ENCODE results near the gene MCAM.

MCAM gene, protein sequence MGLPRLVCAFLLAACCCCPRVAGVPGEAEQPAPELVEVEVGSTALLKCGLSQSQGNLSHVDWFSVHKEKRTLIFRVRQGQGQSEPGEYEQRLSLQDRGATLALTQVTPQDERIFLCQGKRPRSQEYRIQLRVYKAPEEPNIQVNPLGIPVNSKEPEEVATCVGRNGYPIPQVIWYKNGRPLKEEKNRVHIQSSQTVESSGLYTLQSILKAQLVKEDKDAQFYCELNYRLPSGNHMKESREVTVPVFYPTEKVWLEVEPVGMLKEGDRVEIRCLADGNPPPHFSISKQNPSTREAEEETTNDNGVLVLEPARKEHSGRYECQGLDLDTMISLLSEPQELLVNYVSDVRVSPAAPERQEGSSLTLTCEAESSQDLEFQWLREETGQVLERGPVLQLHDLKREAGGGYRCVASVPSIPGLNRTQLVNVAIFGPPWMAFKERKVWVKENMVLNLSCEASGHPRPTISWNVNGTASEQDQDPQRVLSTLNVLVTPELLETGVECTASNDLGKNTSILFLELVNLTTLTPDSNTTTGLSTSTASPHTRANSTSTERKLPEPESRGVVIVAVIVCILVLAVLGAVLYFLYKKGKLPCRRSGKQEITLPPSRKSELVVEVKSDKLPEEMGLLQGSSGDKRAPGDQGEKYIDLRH

DNA sequence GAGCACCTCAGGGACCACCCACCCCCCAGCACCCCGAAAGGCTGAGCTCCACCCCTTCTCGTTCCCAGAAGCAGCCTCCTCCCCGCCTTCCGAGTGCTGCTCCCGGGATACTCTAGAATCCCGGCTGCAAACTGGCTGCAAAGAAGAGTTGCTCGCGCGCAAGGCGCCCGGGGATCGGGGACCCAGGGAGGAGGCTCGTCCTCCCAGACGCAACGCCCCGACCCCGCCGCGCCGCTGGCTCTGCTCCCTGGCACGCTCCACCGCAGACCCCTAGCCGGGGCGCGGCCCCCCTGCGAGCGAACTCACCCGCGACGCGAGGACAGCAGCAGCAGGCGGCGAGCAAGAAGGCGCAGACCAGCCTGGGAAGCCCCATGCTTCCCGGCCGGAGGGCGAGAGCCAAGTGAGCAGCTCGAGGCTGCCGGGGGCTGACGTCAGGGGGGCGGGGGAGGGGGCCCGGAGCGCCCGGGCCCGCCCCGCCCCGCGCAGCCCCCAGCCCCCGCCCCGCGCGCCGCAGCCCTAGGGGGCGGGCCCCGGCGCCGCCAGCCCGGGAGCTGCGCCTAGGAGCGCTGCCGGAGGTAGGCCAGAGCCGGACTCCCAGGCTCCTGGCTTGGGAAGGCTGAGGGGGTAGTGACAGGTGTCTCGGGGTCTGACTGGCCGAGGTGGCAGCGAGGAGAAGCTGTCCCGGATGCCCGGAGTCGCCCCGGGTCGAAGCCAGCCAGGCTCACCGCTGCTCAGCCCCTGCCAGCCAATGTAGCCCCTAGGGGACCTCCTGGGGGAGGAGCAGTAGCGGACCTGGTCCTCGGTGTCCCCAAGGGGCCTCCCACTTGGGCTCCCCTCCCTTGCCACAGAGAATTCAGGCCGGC is at the start of gene MCAM:
Gene MCAM (minus strand): TSS at position 402 of the 863 bp plus-strand sequence. CDS start 29 bp downstream, at position 373.
- no peak for DNase-seq (ENCODE audit: low read depth)

DNA sequence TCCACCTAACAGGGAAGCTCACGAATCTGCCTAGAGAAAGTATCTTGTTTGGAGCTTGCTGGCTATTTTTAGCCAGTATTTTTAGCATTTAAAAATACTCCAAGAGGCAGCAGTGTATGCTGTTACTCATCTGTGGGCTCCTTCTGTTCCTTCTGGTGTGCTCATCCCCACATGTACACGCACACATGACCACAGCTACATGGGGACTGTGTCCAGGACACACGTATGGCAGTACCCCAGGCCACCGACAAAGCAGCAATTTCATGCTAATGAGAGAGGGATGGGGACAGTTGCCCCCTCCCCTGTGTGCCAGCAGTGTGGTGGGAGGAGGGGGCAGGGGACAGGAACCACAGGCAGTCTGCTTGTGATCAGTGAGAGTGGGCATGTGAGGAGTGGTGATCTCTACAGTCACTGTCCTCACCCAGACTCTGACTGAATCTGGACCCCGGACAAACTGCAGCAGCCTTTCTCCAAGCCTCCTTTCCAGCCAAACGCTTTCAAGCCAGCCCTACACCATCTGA is 48.2 kb upstream of the MCAM start:
- no peak for DNase-seq (ENCODE audit: low read depth)

DNA sequence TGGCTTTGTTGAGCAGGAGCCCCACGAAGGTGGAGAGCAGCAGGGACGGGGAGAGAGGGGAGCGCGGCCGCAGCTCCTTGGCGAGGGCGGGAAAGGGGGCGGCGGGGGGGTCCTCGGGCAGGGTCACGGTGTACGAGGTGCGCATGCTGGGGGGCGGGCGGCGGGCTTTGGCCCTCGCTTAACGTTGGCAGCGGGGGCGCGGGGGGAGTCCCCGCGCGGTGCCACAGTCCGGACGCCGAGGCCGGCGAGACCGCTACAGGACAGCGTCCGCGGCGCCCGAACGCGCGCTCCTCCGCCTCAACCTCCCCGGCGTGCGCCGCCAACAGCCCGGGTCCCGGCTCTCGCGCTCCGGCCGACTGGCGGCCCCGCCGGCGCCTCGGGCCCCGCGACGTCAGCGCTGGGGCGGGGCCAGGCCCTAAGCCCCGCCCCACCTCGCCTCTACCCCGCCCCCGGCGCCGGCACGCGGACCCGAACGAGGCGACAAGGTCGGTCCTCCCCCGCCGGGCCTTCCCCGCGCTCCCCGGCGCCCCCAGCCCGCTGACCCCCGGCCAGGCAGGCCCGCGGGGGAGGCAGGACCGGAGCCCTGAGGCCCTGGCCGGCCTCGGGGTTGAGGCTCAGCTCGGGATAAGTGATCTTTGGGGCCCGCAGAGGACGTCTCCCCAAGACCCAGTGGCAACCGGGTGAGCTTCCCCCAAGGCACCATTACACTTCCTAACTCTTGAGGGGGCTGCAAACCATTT is 47.1 kb upstream of the MCAM start:
- DNase-seq (ENCODE audit: low read depth), result peak; percentile 37

DNA sequence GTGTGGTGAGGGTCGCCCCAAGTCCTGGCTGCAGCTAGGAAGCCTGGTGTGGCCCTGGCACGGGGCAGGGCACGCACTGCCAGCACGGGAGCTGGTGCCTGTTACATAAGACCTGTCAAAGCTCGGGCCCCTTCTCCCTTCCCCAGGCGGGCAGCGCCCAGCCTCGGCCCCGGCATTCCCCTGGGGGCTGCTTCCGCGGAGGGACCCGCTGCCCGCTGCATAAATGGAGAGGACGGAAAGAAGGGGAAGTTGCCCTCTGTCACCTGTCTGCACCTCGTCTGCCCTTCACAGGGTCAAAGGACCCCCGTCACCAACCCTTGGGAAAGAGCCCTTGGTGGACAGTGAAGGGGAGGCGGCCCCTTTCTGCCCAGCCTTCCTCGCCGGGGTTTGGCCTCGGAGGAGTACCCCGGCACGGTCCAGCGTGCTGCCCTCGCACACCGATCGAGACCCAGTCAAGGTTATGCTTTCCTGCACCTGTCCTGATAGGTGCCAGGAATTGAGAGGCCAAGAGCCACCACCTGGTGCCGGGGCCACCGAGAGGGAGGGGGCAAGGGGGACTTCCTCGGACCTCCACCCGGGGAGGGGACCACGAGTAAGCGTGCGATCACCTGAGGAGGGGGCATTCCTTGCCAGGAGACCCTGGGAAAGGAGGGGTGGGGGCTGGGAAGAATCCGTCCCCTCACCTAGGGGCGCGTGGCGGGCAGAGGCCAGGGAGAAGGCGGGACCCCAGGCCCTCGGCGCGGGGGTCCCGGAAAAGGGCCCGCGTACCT is 46.3 kb upstream of the MCAM start:
- DNase-seq (ENCODE audit: low read depth), result no peak

DNA sequence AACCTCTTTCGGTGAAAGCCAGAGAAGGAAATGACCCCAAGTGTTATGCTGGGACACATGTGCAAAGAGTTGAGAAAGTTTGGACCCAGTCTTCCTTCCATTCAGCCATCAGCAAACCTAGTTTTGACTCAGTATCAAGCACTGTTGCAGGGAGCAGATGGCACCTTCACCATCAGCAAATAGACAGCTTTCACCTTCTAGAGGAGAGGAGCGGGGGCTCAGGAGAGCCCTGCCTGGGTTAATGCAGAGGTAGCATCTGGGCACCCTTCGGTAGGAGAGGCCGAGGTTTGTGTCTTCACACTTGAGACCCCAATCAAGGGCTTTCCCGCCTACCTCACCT is 45.8 kb upstream of the MCAM start:
- no peak for DNase-seq (ENCODE audit: low read depth)

DNA sequence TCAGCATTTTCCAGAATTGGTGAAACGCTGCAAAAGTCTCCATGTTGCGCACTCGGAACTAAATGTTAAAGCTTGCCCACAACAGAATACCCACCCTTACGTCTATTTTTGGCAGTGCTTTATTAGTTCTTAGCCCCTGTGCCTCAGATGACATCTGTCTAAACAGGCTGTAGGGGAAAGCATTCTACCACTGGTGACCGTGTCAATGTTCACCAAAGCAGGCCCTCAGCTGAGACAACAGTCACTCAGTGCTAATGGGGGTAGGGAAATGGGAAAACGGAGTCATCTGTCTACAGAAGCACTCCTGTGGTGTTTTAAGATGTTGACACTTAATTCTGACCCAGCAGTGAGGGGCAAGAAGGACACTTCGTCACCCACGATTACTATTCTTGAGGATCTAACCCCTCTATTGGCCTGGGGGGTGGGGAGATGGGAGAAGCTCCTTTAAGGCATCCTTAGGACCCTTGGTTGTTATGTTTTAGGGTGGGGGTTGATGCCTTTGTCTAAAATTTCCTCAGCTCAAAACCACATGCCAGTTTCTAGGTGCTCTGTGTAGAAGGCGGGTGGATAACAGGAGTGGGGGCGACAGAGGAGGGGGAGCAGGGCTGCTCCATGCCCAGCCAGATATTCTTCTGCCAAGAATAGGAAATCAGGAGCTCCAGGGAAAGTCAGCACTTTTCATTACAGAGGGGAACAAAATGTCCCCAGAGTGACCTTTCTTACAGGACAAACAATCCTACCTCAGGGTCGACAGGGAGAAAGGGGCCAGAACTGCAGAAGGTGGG is 45.2 kb upstream of the MCAM start:
- DNase-seq (ENCODE audit: low read depth), result no peak

DNA sequence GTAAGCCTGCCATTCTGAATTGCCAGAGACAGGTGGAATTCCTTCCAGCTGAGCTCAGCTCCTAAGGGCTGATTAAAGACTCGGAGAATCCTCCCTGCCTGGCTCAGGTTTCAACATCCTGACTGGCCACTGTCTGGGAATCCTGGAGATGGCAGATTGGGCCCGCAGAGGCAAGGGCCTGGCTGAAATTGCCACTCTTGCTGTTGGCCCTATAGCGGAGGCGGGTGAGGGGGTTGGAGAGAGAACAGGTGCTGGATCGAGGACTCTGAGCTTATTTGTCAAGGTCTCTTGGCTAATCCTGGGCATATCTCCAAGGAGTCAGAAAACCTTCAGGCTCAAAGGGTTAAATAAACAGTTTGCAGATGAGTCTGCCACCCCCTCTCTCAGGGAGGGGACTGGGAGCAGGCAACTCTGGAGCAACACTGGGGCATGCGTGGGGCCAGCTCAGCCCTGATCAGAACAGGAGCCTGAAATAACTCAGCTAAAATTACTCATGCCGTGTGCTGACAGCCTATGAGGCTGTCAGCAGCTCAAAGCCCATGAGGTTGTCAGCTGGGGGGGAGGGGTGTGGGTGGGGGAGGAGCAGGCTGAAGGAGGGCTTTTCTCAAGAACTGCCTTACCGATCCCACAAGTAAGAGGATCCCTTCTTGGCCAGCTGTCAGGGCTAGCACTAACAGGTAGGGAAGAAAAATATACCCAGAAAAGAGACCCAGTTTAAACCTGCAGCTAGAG is 44.3 kb upstream of the MCAM start:
- DNase-seq (ENCODE audit: low read depth), result no peak

DNA sequence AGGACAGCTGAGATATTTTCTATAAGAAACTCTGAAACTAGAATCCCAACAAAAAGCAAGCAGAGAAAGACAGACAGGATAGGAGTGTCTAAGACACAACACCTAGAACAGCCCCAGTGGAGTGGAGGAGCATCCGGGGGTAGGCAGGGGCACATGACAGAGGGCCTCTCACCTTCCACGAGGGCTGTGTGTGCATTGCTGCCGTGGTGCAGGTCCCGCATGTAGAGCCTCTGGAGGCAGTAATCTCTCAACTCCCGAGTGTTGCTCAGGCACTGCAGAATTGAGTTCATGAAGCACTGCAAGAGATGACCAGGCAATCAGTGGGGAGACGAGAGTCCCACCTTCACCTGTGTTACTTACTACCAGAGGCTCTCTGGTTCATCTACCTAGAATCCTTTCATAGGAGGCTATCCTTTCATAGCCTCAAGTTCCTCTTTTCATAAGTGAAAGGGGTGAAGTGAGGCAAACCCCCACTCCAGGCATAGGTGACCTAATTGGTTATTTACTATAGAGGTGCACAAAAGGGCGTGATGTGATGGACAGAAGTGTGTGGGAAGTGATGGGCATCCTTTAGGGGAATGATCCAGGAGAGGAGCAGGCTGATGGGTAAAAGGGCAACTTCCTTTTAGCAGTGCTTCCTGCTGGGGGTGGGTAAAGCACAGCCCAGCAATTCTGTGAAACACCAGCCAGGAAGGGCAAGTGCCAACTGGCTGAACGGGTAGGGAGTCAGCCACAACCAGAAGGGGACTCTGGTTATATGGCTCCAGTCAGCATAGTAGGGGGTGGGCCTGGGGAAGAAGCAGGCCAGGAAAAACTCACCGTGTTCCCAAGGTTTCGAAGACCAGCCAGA is 42.7 kb upstream of the MCAM start:
- no peak for DNase-seq (ENCODE audit: low read depth)

DNA sequence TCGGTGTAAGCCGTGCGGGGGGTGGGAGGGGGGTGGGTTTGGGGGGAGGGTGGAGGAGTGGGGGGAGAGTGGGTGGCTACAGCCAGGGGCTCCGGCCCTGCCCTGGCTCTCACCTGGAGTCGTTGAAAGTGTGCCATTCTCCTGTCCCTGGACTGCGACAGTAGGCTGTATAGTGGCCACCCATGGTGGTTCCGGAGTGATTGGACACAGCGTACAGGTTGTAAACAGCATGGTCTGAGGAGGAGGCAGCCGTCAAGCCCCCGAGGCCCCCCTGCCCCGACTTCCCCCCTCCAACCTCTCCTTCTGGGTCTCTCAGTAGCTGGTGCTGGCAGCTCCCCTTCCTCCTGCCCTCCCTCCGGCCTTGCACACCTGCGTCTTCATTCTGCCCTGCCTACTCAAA is 40.1 kb upstream of the MCAM start:
- DNase-seq (ENCODE audit: low read depth), result no peak

DNA sequence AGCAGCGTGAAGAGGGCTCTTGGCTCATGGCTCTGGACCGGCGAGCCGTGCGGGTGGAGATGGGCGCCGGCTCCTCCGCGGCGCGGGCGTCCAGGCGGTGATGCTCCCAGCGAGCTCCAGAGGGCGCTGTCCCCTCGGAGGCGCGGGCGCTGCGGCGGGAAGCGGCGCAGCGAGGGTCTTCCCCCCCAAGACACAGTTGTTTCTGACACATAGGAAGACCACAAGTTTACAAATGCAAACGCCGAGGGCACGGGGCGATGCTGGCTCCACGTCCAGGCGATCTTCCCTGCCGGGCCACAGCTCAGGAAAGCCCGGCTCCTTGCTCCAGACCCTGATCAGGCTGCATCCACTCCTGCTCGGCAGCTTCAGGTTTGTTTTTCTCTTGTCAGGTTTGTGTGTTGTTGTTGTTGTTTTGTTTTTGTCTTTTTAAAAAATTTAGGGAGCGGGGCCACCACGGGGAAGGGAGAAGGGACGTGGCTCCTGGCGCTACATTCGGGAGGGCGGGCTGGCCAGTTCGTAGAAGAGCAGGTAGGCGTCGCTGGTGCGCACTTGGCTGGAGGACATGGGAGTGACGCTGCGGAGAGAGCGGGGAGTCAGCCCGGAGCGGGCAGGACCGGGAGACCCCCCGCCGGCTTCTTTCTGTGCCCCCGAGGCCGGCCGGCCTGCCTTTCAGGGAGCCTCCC is 39.6 kb upstream of the MCAM start:
- DNase-seq (ENCODE audit: low read depth), result peak; percentile 51

DNA sequence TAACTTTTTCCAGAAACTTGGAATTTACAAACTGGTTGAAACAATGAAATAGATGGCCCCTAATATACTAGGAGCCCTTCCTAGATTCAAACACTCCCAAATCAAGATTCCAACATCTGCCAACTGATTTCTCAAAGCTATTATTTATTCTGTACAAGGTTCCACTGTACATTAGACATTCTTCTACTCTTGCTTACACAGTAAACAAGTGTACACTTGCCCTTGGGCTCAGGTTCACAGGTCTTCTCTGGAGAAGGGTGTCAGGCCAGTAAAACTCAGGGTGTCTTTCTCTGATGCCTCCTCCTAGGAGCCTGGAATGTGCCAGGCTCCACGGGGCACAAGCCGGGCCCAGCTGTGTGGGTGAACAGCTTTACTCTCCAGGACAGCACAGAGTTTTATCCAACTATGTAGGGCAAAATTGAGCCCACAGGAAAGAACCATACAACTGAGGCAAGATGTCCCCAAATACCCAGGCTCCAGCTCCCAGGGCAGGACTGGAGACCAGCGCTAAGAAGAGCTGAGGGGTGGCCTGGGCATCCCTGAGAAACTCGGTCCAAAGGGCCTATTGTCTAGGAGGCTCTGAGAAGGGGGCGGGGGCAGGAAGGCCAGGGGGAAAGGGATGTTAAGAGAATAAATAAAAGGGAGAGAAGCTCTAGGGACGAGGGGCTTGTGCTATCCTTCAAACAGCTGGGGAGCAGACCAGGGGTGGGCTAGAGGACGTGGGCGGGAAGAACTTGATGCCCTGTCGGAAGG is 38.3 kb upstream of the MCAM start:
- DNase-seq (ENCODE audit: low read depth), result no peak

DNA sequence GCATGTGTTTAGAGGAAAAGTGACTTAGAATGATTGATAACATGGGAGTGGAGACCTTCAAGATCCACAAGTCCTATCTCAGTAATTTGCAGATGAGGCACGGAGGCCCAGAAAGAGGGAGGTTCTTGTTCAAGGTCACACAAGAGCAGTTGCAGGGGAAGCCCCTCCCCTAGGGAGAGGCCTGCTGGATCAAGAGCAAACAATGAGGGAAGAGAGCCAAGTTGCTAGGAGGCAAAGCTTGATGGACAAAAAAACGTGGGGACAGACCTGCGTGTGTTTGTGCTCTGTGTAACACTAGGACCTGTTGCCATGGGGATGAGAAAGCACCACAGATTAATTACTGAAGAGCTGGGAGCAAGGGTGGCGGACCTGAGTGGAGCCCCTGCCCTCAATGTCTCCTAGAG is 35.9 kb upstream of the MCAM start:
- DNase-seq (ENCODE audit: low read depth), result no peak

DNA sequence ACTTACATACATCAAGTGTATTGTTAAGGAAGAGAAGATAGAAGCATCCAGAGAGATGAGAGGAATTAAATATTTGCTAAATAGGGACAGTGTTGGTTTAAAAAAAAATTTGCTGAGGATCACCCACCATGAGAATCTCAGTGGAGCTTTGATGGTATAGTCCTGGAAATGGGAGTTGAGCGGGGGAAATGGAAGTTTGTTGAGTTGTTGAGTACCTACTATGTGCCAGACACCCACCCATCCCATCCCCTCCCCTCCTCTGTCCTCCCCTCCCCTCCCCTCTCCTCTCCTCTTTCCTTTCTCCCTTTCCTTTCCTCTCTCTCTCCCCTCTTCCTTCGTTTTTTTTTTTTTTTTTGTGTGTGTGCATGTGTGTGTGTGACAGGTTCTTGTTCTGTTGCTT is 34.3 kb upstream of the MCAM start:
- no peak for DNase-seq (ENCODE audit: low read depth)

DNA sequence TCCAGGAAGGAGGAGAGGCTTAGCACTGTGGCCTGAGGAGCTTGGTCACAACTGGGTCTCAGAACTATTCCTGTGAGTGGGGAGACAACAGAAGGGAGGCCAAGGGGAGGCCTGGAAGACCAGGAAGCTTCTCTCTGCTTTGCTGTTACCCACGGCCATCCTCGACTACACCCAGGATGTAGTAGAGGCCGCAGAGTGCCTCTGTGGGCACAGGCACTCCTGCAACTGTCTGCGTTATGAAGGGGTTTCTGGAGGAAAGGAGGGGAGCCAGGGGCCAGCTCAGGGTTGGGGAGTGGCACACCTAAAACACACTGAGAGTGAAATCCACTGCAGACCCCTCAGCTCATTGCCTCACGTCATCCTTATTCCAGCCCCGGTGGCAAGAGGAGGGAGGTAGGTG is 33.4 kb upstream of the MCAM start:
- DNase-seq (ENCODE audit: low read depth), result no peak

DNA sequence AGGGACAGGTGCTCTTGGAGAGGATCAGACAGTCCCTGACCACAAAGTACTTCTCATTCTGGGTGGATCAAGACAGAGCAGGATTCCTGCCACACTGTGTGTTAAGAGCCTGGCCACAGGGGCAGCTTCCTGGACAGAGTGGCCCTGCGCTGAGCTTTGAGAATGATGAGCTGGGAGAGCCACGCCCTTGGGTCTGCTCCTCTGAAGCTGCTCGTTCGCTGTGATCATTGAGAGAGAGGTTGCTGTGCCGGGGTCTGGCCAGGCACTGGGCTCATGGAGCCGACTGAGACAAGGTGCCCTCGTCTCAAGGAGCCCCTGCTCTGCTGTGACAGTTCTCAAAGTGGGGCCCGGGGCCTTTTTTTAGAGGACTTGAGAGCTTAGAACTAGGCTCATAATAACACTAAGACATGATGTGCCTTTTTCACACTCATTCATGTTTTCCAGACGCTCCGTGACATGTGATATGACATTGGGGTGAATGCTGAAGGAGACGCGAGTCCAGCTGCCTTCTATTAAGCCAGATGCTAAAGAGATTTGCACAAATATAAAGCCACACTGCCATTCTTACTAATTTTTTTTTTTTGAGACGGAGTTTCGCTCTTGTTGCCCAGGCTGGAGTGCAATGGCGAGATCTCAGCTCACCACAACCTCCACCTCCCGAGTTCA is 31.1 kb upstream of the MCAM start:
- no peak for DNase-seq (ENCODE audit: low read depth)

DNA sequence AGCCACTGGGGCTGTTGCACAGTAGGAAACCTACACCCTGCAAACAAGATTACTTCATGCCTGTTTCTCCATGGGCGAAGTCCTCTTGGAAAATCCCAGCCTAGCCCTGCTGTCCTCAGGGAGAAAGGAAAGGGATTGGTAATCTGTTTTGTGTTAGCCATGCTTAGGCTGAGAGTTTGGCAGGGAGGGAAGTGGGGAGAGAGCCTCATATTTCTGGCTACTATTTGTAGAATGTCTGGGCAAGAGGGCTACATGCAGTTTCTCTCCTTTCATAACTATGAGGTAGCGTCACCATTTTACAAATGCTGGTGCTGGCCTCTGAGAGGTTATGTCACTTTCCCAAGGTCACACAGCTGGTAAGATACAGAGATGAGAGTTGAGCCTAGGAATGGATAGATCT is 30.3 kb upstream of the MCAM start:
- no peak for DNase-seq (ENCODE audit: low read depth)

DNA sequence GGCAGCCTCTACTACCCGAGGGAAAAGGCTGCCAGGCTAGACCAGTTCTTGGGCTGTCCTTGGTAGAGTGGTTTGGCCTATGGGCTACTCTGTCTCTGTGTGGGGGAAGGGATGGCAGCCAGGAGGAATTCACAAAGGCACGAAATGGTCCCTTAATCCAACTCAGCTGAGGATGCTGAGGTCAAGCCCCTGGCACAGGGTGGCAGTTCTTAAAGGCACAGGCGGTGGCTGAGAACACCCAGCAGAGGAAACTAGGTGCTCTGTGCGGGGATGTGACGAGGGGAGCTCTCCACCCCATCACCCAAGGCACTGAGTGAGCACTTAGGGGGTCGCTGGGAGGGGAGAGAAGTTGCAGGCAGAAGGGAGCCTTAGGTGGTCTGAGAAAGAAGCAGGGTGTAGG is 29.7 kb upstream of the MCAM start, which contains the start of gene MFRP:
Gene MFRP (minus strand): TSS at position 101 of the 400 bp plus-strand sequence. CDS start 192 bp downstream, outside the sequence.
- DNase-seq (ENCODE audit: low read depth), result no peak

All from activated T-helper 1 cell treated with Interleukin-2 at 50 U/mL for 16 hours (primary cell).